ENCODE measurements around the gene KIF17. TPM values are rescaled to one million over a fixed set of nuclear protein-coding genes. Genes with fewer than 3 reads are reported as not detected.

Gene KIF17
- total RNA-seq, 4 donors from 2014 or later: 0.76 to 5.6 (median 2.1) TPM

DNA sequence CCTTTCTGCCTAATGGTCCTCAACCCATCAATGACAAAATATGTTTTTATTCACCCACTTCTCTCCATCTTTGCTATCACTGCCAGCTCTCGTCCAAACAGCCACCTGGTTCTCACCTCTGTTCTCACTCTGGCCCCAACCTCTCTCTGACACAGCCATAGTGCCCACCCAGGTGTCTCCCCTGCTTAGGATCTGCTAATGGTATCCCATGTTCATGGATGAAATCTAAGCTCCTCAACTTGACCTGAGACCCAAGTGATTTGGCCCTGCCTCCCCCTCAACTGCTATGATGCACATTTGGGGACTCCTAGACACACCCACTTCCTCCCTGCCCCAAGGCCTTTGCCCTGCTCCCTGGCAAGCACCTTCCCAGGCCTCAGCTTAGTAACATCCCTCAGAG is 25.9 kb downstream of the KIF17 start:
- Histone ChIP-seq H3K36me3 (no peaks in the 10 kb centered on the region), H3K4me1 (peaks cover 10% of the 10 kb centered on the region), H3K4me3 (no peak overlapping the region), H3K27me3 (no peaks in the 10 kb centered on the region), H3K9me3 (no peaks in the 10 kb centered on the region), H3K27ac (no peak overlapping the region)
- DNase-seq (ENCODE audit: low spot score in 2 of 2): no peak
- 72% methylated on average over 1 of the region's 1 CpG for WGBS
- TF ChIP-seq EP300 (IDR thresholded peaks at IDR 0.05): no peak
- no peak for TF ChIP-seq POLR2AphosphoS5 (IDR thresholded peaks at IDR 0.05)
- no peak for TF ChIP-seq POLR2A (IDR thresholded peaks at IDR 0.05)
- TF ChIP-seq, protein P1, sequence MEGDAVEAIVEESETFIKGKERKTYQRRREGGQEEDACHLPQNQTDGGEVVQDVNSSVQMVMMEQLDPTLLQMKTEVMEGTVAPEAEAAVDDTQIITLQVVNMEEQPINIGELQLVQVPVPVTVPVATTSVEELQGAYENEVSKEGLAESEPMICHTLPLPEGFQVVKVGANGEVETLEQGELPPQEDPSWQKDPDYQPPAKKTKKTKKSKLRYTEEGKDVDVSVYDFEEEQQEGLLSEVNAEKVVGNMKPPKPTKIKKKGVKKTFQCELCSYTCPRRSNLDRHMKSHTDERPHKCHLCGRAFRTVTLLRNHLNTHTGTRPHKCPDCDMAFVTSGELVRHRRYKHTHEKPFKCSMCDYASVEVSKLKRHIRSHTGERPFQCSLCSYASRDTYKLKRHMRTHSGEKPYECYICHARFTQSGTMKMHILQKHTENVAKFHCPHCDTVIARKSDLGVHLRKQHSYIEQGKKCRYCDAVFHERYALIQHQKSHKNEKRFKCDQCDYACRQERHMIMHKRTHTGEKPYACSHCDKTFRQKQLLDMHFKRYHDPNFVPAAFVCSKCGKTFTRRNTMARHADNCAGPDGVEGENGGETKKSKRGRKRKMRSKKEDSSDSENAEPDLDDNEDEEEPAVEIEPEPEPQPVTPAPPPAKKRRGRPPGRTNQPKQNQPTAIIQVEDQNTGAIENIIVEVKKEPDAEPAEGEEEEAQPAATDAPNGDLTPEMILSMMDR (IDR thresholded peaks at IDR 0.05): no peak

DNA sequence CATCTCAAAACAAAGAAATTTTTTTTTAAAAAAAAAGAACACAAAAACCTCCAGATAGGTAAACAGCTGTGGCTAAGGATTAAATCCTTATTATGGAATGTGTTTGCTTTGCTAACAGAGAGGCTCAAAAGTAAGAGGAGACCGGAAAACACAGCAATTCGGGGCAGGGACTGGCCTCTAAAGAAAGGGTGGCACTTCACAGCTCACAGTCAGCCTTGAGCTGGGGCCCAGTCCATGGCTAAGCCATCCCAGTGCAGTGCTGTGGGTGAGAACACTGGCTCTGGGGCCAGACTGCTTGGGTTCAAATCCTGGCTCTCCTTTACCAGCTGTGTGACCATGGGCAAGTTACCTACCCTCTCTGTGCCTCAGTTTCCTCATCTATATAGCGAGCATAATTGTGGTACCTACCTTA is 28.2 kb downstream of the KIF17 start:
- Histone ChIP-seq H3K4me3 (no peak overlapping the region), H3K36me3 (no peaks in the 10 kb centered on the region), H3K4me1 (peaks cover 4% of the 10 kb centered on the region), H3K9me3 (no peaks in the 10 kb centered on the region), H3K27ac (no peak overlapping the region), H3K27me3 (no peaks in the 10 kb centered on the region)
- 97% methylated on average over 3 of the region's 3 CpGs for WGBS
- no peak for TF ChIP-seq EP300 (IDR thresholded peaks at IDR 0.05)
- TF ChIP-seq, protein P1 (IDR thresholded peaks at IDR 0.05): no peak
- TF ChIP-seq POLR2A (IDR thresholded peaks at IDR 0.05): no peak
- no peak for TF ChIP-seq POLR2AphosphoS5 (IDR thresholded peaks at IDR 0.05)
- no peak for DNase-seq (ENCODE audit: low spot score in 2 of 2)

DNA sequence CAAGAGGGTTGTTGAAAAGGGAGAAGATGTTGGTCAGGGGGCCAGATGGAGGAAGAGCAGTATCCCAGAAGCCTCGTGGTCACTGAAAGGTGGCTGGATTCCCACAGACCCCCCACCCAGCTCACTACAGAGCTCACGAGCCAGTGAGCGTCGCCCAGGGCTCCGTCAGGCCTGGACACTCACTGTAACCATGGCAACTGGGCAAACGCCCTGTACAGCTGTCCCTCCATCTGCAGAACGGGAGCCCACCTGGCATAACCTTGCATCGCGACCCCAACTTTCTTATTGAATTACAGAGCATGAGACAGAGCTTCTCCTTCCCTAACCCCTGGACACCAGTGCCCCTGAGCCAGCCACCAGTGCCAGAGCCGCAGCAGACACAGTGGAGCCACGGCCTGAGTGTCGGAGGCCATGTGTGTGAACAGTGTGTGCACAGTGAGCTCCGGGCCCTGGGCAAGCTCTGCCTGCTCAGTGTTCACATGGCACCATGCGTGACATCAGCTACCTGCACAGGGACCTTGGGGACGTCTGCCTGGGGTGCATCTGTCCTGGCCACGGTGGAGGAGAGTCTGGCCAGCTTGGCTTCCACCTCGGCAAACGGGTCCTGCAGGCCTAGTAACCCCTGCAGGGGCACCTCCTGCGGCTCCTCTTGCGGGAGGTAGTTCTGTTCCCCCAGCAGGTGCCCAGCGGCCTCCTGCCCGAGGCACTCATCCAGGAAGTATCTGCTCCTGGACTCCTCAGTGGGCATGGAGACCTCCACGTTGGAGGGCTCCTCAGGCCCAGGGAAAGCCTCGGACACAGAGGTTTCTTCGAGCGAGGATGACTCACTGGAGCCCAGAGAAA is 30.7 kb downstream of the KIF17 start:
- no peak for TF ChIP-seq POLR2A (IDR thresholded peaks at IDR 0.05)
- TF ChIP-seq POLR2AphosphoS5 (IDR thresholded peaks at IDR 0.05): no peak
- TF ChIP-seq, protein P1 (IDR thresholded peaks at IDR 0.05): no peak
- no peak for TF ChIP-seq EP300 (IDR thresholded peaks at IDR 0.05)
- H3K27me3 ChIP-seq: no peaks in the 10 kb centered on the region
- no peak overlapping the region for H3K4me3 ChIP-seq
- DNase-seq (ENCODE audit: low spot score in 2 of 2): no peak
- no peak overlapping the region for H3K27ac ChIP-seq
- peaks cover 7% of the 10 kb centered on the region for H3K4me1 ChIP-seq
- H3K36me3 ChIP-seq: no peaks in the 10 kb centered on the region
- no peaks in the 10 kb centered on the region for H3K9me3 ChIP-seq
- 84% methylated on average over 21 of the region's 26 CpGs for WGBS

DNA sequence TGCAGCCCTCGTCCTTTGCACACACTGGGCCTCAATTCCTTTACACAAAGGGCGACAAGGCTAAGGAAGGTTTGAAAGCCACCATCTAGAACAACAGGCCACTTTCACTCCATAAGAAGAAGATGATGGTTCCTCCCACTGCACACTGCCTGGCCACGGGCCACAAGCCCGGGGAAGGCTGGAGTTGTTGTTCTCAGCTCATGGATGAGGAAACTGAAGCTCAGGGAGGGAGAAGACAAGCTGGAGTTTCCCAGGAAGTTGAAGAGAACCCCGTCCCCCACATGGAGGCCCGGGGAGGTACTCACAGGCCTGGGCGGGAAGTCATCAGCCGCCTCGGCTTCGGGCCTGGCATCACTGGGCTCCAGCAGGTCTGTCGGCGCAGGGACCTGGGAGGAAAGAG is 32.1 kb downstream of the KIF17 start:
- DNase-seq (ENCODE audit: low spot score in 2 of 2): no peak
- Histone ChIP-seq H3K27ac (peak overlapping the region; percentile 28), H3K4me3 (no peak overlapping the region), H3K27me3 (no peaks in the 10 kb centered on the region), H3K36me3 (no peaks in the 10 kb centered on the region), H3K9me3 (no peaks in the 10 kb centered on the region), H3K4me1 (peaks cover 7% of the 10 kb centered on the region)
- TF ChIP-seq POLR2AphosphoS5 (IDR thresholded peaks at IDR 0.05): no peak
- 85% methylated on average over 12 of the region's 12 CpGs for WGBS

DNA sequence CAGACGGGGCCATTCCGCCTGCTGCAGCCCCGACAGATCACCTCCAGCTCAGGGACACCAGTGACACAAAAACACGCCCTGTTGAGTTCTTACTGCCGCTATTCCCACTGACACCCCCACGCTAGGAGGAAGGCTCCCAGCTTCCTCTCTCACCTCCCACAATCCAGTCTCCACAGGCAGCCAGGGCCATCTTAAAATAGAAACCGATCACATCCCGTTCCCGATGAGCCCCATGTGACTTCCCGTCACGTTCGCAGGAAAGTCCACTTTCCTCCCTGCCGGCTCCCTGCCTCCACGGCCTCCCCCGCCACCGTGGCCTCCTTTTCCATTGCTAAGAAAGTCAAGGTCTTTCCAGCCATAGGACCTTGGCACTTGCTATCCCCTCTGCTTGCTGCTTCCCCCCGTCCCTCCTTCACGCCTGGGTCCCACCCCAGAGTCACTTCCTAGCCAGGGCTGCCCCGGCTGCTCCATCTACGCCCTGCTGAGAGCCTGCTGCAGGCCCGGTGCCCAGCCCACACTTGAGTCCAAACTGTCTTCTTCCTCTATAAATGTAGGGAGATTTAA is 32.6 kb downstream of the KIF17 start:
- no peaks in the 10 kb centered on the region for H3K9me3 ChIP-seq
- peak overlapping the region; percentile 35 for H3K4me3 ChIP-seq
- H3K27ac ChIP-seq: peak overlapping the region; percentile 44
- H3K4me1 ChIP-seq: peaks cover 7% of the 10 kb centered on the region
- no peaks in the 10 kb centered on the region for H3K27me3 ChIP-seq
- H3K36me3 ChIP-seq: no peaks in the 10 kb centered on the region
- TF ChIP-seq POLR2A (IDR thresholded peaks at IDR 0.05) (no peak), POLR2AphosphoS5 (IDR thresholded peaks at IDR 0.05) (no peak), EP300 (IDR thresholded peaks at IDR 0.05) (no peak)
- TF ChIP-seq, protein P1 (IDR thresholded peaks at IDR 0.05): no peak
- WGBS: 80% methylated on average over 16 of the region's 21 CpGs
- no peak for DNase-seq (ENCODE audit: low spot score in 2 of 2)

All from suprapubic skin (tissue), 4 donors.